DMS 273 (cell line): ENCODE results near the gene FBRSL1.
"Not testable (repeated sequence)": the region's sequence is repeated elsewhere in the genome, so short reads cannot be mapped to it uniquely, and the experiment has no call there.

ENCODE experiments used
- DNase-seq: peaks from one replicate; lab custom pipeline; 2025; ENCODE audit not compliant: unreplicated experiment; lab: John Stamatoyannopoulos, UW

FBRSL1 gene

GRCh38 chr12:132453361-132454192 lies 36.4 kb upstream of the FBRSL1 start:
- no peak for DNase-seq

DNA sequence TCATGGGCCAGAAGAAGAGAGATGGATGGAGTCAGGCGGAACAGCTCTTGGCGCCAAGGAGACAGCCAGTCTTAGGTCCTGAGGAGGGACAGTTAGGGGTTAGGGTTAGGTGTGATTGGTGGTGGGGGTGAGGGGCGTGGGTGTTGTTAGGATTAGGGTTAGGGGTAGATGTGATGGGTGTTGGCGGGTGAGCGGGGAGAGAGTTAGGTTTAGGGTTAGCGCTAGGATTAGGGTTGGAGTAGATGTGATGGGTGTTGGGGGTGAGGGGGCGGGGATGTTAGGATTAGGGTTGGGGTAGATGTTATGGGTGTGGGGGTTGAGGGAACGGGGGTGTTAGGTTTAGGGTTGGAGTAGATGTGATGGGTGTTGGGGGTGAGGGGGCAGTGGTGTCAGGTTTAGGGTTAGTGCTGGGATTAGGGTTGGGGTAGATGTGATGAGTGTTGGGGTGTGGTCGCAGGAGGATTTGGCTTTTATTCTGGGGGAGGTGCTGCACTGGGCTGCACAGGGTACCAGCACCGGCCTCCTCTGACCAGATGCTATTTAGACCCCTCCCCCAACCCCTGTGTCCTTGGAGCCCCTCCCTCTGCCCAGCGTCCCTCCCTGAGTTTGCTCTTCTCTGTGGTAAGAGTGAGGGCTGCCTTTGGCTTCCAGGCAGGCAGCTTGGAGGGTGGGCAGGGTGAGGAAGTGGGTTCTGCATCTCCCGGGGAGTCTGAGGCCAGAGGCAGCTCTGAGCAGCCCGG lies 35.6 kb upstream of the FBRSL1 start:
- no peak for DNase-seq

DNA sequence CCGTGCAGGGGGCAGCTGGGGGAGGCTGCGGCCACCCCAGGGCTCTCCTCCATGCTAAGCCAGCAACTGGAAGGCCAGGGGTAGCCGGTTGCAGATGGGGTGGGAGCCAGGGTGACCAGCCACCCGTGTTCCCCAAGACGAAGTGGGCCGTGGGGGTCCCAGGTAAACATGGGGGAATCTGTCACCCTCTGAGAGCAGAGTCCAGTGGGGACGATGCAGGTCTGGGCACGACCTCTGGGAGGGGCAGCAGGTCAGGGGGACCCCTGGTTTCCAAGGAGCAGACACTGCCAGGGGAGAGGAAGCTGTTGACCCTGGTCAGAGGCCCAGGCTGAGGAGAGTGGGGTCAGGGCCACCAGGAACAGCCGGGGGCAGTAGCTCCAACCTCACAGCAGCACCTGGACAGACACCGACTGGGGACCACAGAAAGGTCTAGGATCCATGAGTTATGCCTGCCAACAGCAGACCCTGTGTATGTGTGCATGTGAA lies 35.0 kb upstream of the FBRSL1 start:
- DNase-seq: no peak

- no peak for DNase-seq
Measured at GRCh38 chr12:132455565-132455964, 34.4 kb upstream of the FBRSL1 start.

- no peak for DNase-seq
Measured at GRCh38 chr12:132456186-132456943, 33.6 kb upstream of the FBRSL1 start.

DNA sequence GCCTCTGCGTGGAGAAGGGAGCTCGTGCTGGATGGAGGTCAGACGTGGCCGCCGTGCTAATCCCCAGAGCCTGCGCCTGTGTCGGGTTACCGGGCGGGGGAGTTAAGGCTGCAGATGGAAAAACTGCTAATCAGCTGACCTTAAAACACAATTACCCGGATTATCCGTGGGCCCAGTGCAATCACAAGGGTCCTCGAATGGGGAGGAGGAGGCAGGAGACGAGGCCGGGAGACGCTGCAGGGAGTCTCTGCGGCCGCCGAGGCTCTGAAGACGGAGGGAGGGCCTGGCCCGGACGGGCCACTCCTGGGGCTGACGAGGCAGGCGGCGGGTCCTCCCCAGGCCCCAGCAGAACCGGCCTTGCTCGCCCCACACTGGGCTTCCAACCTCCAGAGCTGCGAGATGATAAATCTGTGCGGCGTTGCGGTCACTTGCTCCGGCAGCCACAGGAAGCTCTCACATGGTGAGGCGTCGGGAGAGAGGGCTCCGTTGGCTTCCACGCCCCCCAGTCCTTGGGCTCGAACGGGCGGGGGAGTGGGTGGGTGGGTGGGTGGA lies 32.9 kb upstream of the FBRSL1 start:
- DNase-seq: no peak

DNA sequence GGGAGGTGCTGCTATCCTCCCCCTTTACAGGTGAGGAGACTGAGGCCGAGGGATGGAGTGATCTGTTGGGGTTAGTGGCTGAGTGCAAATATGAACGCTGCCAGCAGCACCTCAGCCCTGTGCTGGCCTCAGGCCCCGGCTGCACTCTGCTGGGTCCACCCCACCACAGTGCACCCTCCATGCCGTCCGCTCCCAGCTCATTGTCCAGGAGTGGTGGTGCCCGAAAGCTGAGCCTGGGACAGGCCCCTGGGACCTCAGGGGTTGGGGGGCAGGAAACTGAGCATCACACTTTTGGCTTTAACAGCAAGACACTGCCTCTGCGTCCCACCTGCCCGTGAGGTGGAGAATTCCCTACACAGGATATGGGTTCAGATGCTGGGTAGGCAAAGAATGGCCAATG lies 31.5 kb upstream of the FBRSL1 start:
- no peak for DNase-seq

- DNase-seq: no peak
Measured at GRCh38 chr12:132458846-132459641, 30.9 kb upstream of the FBRSL1 start.

- DNase-seq: no peak
Measured at GRCh38 chr12:132460571-132460970, 29.4 kb upstream of the FBRSL1 start.

DNA sequence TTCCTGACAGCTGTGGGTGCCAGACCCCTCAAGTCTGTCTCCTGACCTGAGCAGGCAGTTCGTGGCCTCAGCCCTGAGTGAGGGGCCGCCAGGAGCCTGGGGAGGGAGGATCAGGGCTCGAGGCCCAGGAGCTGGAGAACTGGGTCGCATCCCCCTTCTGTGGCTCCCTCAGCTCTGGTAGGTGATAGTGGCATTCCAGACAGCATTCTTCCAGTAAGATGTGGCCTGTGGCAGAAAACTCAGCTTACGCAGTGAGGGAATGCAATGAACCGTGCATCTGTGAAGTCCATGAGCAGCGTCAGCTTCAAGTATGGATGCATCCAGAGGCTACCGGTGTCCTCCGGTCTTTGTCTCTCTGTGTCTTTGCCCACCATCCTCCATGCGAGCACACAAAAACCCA lies 28.4 kb upstream of the FBRSL1 start:
- DNase-seq: no peak

- DNase-seq: no peak
Measured at GRCh38 chr12:132462788-132463187, 27.2 kb upstream of the FBRSL1 start.

- not testable (repeated sequence) for DNase-seq
Measured at GRCh38 chr12:132463284-132463924, 26.5 kb upstream of the FBRSL1 start.

DNA sequence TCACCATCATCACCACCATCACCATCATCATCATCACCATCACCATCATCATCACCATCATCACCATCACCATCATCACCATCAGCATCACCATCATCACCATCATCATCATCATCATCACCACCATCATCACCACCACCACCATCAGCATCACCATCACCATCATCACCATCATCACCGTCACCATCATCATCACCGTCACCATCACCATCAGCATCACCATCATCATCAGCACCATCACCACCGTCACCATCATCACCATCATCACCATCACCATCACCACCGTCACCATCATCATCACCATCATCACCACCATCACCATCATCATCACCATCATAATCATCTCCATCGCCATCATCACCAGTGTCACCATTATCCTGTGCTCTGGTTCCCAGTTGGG lies 25.6 kb upstream of the FBRSL1 start:
- not testable (repeated sequence) for DNase-seq

GRCh38 chr12:132464820-132465219 lies 25.1 kb upstream of the FBRSL1 start:
- DNase-seq: no peak

DNA sequence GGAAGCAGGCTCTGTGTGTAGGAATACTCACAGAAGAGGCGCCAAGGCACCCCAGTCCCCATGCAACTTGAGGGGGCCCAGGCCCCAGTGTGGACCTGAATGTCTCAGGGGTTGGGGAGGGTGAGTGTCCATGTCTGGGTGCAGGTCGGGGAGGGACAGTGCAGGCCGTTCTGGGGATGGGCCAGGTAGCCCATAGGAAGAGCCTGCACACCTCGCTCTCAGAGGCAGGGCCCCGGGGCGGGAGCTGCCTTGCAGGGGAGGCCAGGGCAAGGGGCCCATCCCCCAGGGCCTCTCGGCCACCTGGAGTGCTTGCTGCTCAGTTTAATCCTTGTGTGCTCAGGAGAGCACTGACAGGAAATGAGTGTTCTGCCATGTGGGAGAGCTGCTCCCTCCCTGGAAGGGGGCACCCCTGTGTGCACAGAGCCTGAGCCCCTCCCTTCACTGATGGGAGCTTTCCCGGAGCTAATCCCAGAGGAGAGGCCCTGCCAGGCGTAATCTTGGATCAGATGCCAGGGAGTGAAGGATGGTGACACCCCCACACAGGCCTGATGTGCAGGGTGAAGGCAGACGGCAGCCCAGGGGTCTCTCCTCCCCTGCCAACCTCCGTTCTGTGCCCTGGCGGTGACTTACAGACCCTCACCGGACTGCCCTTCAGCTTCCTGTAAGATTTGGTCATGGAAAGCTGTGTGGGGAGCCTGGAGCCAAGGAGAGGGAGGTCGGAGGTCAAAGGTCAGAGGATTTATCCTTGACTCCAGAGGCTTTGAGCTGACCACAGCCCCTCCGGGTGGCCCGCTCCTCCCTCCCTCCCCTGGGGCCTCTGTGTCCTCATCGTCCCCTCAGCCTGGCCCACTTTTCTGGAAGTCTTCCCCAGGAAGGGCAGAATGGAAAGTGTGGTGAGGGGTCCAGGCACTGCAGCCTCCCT lies 24.4 kb upstream of the FBRSL1 start:
- no peak for DNase-seq

GRCh38 chr12:132466241-132467201 lies 23.4 kb upstream of the FBRSL1 start:
- DNase-seq: peak; percentile 14

DNA sequence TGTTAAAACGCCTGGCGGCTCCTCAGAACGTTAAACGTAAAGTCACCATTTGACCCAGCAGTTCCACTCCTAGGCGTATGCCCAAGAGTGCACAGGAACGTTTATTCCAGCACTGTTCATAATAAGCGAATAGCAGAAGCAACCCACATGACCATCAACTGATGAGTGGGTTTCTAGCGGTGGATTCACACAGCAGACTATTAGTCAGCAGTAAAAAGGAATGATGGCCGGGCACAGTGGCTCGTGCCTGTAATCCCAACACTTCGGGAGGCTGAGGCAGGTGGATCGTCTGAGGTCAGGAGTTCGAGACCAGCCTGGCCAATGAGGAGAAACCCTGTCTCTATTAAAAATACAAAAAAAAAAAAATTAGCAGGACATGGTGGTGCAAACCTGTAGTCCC lies 22.4 kb upstream of the FBRSL1 start:
- no peak for DNase-seq

DNA sequence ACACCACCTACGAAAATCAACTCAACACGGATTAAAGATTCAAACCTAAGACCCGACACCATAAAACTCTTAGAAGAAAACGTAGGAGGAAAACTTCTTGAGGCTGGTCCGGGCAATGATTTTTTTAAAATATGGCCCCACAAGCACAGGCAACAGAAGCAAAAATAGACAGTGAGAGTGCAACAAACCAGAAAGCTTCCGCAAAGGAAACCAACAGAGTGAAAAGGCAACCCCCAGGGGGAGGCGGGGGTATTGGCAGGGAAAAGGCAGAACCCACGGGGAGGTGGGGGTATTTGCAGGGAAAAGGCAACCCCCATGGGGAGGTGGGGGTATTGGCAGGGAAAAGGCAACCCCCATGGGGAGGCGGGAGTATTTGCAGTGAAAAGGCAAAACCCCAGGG lies 20.5 kb upstream of the FBRSL1 start:
- no peak for DNase-seq
